HG02571 (cell line): ENCODE results near the gene SEMA4C.
A peak's percentile ranks its signal among the peaks of the same experiment; 100 is the strongest.
"Not testable (repeated sequence)": the region's sequence is repeated elsewhere in the genome, so short reads cannot be mapped to it uniquely, and the experiment has no call there.

Source experiments
- ATAC-seq: cut with Tn5 transposase; IDR thresholded peaks from one replicate; pipeline ENCODE4 v1.9.1; 2021; ENCODE audit warnings: mild to moderate bottlenecking, moderate library complexity; ENCODE audit not compliant: unreplicated experiment

Gene SEMA4C

DNA sequence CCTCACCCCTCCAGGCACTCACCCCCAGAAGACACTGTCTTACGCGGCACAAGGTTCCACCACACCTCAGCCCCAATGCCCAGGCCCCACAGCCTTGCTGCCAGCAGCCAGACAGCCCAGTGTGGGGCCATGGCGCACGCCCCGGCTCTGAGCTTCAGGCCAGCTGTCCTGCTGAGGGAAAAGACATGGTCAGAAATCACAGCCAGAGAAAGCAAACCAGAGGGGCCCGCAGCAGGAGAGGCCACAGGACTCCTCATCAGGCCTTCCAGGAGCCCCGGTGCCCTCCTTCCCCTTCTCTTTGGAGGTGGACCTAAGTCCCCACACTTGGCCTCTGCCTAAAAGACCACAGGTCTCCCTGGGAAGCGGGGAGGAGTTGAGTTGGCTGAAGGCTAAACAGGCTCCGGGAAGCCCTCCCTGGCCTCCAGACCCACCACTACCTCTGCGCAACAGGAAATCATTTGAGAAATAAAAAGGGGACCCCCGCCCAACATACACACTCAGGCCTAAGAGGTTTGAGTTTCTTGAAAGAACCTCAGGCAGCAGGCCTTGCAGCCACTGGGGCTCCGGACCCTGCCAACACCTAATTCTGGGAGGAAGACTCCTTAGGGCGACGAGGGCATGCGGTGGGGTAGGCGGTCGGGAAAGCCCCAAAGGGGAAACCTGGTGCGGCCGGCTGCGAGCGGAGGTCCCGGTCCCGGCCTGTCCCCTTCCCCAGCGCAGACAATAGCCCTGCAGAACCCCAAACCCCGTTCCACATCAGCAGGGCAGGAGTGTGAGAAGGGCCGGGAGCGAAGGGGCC is 1.9 kb downstream of the SEMA4C start:
- ATAC-seq: no peak

- ATAC-seq: no peak
Observed at GRCh38 chr2:96866986-96867755, 2.7 kb downstream of the SEMA4C start.

- ATAC-seq: no peak
Observed at GRCh38 chr2:96866586-96866985, 3.3 kb downstream of the SEMA4C start.

DNA sequence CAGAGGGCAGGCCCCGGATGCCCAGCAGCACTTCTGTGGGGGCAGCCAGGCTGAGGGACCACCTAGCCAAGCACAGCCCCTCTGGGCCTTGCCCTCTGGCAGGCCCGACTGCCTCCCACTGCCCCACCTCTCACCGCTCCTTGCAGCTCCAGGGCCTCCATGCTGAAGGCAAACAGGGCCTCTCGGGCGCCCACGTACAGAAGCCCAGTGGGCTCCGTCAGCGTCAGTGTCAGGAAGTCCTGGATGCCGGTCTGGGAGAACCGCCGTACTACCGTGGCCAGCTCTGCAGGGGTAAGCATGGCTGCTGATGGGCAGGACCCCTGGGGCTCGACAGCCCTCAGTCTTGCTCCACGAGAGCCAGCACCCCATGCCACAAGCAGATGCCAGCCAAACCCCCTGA is 3.7 kb downstream of the SEMA4C start:
- ATAC-seq: no peak

- ATAC-seq: no peak
Observed at GRCh38 chr2:96865654-96866053, 4.2 kb downstream of the SEMA4C start.

GRCh38 chr2:96864343-96865091 is 5.4 kb downstream of the SEMA4C start:
- ATAC-seq: no peak

DNA sequence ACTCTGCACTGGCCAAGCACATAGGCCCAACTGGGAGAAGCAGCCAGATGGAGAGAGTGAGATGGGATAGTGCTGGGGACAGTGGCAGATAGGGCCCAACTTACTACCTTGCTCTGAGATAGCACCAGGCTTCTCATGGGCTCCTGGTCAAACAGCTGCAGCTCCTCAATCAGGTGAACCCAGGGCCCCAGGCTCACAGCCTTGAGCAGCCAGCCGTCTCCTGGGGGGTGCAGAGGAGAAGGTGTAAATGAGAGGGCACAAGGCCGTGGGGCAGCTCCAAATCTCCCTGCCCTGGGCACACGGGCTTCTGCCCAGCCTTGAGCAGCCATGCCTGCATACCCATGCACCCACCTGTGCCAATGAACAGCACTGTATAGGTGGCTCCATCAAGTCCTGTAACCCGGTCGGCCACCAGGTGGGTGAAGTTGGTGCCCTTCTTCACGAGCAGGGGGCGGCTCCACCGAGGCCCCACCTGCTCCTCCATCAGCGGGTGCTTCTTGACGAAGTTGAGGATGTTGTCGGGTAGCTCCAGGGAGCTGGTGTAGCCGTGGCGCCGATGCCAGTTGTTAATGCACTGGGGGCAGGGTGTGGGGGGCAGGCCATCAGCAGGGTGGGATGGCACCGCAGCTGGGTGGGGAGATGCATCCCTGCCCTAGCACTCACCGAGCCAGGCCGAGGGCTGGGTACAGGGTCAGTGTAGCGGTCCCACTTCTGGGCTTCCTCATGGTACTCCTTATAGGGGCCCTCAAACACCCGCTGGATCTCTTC is 6.1 kb downstream of the SEMA4C start:
- no peak for ATAC-seq

- not testable (repeated sequence) for ATAC-seq
Observed at GRCh38 chr2:96863056-96863455, 6.8 kb downstream of the SEMA4C start.

- no peak for ATAC-seq
Observed at GRCh38 chr2:96861074-96861473, 8.8 kb downstream of the SEMA4C start.

GRCh38 chr2:96860065-96861029 is 9.5 kb downstream of the SEMA4C start:
- ATAC-seq: no peak

DNA sequence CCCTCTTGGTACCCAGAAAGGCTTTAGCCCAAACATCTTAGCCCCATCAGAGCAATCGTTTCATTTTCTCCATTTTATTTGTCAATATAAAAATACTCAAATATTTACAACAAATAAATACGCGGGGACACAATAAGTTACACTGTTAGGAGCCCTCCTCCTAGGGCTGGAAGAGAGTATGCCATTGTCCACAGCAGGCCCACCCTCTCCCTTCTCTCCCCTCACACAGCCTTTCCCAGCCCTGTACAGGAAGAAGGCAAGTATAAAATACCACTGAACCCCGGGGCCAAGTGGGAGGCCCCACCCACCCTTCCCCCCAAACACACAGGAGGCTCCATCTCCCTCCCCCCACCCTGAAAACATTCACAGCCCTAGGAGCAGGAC is 10.2 kb downstream of the SEMA4C start:
- no peak for ATAC-seq

DNA sequence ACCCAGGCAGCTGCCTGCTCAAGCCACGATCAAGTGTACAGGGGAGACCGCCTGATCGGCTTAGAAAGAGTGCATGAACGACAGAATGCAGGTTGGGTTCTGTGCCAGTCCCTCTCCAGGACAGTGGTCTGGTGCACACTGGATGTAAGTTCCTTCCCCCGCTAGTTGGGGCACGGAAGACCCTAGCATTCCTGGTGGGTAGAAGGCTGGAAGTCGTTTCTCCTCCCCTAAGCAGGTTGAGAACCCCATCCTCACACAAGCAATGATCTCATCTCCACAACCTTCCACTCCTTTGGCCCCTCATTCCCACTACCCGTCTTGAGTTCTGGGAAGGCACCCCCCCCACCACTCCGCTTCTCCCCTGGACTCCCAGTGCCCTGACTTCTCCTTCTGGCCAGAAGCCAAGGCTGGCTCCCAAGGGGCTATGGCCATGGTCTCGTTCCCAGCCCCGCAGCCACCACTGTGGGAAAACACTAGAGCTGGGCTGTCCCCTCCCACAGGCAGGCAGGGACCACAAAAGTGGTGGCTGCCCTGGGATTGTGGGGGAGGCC is 10.7 kb downstream of the SEMA4C start:
- ATAC-seq: no peak

DNA sequence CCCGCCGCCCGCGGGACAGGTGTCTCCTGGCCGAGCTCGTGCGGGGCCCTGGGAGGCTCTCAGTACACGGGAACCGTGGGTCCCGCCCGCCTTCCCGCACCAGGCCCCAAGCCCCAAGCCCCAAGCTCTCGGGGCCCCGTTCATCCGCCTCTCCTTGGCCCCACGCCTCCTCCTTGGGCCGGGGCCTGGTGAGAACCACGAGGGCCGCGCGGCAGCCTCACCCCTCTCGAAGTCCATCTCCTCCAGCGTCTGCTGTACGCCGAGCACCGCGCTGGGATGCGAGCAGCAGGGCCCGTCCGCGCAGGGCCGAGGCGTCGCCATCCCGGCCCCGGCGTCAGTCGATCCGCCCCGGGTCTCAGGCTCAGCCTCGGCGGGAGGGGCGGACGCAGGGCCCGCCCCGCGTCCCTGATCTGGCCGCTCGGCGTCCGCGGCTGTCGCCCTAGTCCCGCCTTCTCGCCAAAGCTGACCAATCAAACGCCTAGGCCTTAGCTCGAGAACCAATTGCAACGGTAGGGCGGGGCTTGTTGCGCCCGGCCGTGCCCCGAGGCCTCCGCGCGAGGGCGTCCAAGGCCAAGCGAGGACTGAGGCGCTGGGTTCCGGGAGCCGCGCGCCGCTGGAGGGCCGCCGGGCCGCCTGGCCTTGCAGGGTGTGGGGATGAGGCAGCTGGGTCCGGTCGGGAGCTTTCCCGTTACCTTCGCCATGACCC is 12.1 kb downstream of the SEMA4C start, which contains the start of gene ANKRD39:
TSS of gene ANKRD39 (minus strand) at position 350 of the 706 bp plus-strand sequence. CDS start at position 321, 29 bp downstream.
- peak; percentile 89 for ATAC-seq

DNA sequence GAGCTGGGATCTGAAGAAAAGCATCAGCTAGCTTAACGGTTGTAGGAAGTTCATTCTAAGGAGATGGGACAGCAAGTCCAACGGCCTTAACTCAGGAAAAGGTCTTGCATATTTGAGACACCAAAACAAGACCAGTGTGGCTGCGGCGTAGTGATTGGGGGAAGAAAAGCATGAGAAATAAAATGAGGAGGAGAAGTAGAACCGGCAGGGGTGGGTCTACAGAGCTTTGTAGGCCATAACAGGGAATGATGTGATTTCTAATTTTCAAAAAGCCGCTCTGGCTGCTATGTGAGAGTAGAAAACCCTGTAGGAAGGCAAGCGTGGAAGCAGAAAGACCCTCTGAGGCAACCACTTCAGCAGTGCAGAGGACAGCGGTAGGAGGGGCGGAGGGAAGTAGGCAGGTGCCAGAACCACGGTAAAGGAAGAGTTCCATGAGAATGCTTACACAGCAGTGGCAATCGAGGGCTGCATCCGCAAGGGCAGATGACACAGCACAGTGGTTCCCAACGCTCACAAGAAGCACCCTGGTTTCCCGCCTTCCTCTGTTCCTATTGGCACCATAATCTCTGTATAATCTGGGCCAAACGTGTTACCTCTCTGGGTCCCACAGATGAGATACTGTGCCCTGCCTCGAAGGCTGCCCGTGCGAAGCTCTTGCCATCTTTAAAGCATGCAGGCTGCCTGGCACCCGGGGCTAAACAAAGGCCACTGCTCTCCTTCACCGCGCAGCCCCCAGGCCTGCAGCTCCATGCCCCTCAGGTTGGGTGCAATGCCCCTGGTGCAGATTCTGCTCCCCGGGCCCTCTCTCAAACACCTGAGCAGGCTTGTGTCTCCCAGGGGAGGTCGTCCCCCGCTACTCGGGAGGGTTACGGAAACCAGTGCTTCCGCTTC is 12.9 kb downstream of the SEMA4C start:
- ATAC-seq: peak; percentile 27

- no peak for ATAC-seq
Observed at GRCh38 chr2:96853321-96853720, 16.6 kb downstream of the SEMA4C start.

DNA sequence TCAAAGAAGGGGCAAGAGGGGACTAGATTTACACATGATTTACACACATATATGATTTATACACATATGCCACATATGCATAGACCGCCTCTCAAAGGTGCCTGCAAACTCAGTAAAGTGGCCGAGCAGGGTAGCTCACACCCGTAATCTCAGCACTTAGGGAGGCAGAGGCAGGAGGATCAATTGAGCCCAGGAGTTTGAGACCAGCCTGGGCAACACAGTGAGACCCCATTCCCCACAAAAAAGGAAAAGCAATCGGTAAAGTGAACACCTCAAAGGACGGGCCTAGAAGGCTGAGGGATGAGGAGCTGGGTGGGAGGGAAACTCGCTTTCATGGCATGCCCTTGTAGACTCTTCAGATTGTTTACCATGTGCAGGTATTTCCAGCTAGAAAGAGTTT is 17.2 kb downstream of the SEMA4C start:
- ATAC-seq: no peak

DNA sequence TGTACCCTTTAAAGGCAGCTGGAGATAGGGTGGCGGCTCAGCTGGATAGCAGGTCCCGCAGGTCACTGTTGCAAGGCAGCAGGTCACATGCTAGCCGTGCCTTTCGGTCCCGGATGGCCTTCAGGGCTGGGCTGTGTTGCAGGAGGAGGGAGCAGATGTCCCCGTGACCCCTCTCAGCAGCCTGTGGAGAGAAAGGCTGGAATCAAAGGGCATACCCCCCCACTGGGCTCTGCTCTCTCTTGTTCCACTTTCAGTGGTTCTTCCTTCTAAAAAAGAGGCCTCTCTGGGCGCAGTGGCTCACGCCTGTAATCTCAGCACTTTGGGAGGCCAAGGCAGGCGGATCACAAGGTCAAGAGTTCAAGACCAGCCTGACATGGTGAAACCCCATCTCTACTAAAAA is 21.6 kb downstream of the SEMA4C start:
- no peak for ATAC-seq

- ATAC-seq: no peak
Observed at GRCh38 chr2:96847586-96847985, 22.3 kb downstream of the SEMA4C start.
